Measurements from ENCODE around the gene FGF12. TPM values are rescaled to one million over a fixed set of nuclear protein-coding genes. Genes with fewer than 3 reads are reported as not detected.

The FGF12 gene
- total RNA-seq, 1 experiment from 2014 or later: 0.51 TPM

DNA sequence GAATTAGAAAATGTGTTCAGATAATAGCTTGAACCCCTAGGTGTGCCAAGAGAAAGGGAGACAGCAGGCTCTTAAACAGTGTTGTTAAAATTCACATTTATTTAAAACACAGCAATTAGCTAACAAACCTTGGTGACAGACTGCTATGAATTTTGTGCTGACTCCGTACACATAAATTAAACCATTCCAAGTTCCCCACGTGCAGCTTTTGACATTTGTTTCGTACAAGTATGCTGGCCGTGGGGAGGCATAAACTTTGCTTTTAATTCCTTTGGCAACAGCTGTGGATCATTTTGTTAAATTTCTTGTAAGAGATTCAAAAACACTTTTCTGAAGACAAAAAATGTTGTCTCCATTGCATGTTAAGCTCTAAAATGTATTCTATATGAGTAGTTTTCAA, 465.3 kb downstream of the FGF12 start:
- Histone ChIP-seq H3K27me3 (ENCODE audit: control insufficient read depth, insufficient read depth, low read length) (no peaks in the 10 kb centered on the region), H3K27ac (ENCODE audit: low read length) (no peak overlapping the region), H3K9me3 (ENCODE audit: control insufficient read depth, insufficient read depth, low read depth, low read length) (no peaks in the 10 kb centered on the region), H3K36me3 (ENCODE audit: control insufficient read depth, insufficient read depth, low read length) (no peaks in the 10 kb centered on the region), H3K4me1 (ENCODE audit: control insufficient read depth, insufficient read depth, low read length) (no peaks in the 10 kb centered on the region), H3K4me3 (ENCODE audit: low read depth in 2 of 2, low read length in 2 of 2) (no peak overlapping the region)
- POLR2A ChIA-PET: no interaction called here
- intact Hi-C loops (cut with micrococcal nuclease; ENCODE audit: unreplicated experiment): no loop called here
- CTCF ChIA-PET: no interaction called here
- BruUV-seq (replicated peaks): no TSS peak
- DNase-seq (ENCODE audit: low read depth, low spot score): no peak
- TF ChIP-seq TCF7L2 (IDR thresholded peaks at IDR 0.05; ENCODE audit: low read depth, low read length) (no peak), POLR2AphosphoS5 (IDR thresholded peaks at IDR 0.05; ENCODE audit: low read depth, low read length) (no peak), SIN3A (IDR thresholded peaks at IDR 0.05; ENCODE audit: borderline replicate concordance, insufficient read depth, low read depth, low read length) (no peak)
- TF ChIP-seq, protein P1, sequence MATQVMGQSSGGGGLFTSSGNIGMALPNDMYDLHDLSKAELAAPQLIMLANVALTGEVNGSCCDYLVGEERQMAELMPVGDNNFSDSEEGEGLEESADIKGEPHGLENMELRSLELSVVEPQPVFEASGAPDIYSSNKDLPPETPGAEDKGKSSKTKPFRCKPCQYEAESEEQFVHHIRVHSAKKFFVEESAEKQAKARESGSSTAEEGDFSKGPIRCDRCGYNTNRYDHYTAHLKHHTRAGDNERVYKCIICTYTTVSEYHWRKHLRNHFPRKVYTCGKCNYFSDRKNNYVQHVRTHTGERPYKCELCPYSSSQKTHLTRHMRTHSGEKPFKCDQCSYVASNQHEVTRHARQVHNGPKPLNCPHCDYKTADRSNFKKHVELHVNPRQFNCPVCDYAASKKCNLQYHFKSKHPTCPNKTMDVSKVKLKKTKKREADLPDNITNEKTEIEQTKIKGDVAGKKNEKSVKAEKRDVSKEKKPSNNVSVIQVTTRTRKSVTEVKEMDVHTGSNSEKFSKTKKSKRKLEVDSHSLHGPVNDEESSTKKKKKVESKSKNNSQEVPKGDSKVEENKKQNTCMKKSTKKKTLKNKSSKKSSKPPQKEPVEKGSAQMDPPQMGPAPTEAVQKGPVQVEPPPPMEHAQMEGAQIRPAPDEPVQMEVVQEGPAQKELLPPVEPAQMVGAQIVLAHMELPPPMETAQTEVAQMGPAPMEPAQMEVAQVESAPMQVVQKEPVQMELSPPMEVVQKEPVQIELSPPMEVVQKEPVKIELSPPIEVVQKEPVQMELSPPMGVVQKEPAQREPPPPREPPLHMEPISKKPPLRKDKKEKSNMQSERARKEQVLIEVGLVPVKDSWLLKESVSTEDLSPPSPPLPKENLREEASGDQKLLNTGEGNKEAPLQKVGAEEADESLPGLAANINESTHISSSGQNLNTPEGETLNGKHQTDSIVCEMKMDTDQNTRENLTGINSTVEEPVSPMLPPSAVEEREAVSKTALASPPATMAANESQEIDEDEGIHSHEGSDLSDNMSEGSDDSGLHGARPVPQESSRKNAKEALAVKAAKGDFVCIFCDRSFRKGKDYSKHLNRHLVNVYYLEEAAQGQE (IDR thresholded peaks at IDR 0.05; ENCODE audit: insufficient read depth in 1 of 2, low read depth in 2 of 2, low read length in 1 of 2): no peak
- TF ChIP-seq, protein P2, sequence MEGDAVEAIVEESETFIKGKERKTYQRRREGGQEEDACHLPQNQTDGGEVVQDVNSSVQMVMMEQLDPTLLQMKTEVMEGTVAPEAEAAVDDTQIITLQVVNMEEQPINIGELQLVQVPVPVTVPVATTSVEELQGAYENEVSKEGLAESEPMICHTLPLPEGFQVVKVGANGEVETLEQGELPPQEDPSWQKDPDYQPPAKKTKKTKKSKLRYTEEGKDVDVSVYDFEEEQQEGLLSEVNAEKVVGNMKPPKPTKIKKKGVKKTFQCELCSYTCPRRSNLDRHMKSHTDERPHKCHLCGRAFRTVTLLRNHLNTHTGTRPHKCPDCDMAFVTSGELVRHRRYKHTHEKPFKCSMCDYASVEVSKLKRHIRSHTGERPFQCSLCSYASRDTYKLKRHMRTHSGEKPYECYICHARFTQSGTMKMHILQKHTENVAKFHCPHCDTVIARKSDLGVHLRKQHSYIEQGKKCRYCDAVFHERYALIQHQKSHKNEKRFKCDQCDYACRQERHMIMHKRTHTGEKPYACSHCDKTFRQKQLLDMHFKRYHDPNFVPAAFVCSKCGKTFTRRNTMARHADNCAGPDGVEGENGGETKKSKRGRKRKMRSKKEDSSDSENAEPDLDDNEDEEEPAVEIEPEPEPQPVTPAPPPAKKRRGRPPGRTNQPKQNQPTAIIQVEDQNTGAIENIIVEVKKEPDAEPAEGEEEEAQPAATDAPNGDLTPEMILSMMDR (IDR thresholded peaks at IDR 0.05): no peak
- no peak for ATAC-seq
- in situ Hi-C loops (cut with HindIII; ENCODE audit: low pct_unique_long_range_greater_than_20kb, low sequenced_read_pairs): no loop called here

DNA sequence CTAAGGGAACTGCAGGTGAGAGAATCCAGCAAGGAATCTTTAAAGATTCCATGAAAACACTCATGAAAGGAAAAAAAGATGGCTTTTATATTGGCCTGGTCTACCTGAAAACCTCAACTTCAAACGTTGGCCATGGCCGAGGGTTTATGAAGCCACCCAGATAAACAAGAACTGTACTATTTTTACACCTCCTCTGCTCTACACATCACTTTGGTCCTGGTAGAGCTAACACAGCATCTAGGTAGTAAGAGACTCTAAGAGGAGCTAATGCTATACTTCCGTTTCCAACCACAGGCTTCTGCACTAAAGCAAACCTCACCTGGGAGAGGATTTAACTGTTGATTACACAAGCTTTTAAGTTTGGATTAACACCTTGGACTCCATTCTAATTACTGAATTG, 466.2 kb downstream of the FGF12 start:
- CTCF ChIA-PET: no interaction called here
- no peaks in the 10 kb centered on the region for H3K27me3 ChIP-seq (ENCODE audit: control insufficient read depth, insufficient read depth, low read length)
- TF ChIP-seq TCF7L2 (IDR thresholded peaks at IDR 0.05; ENCODE audit: low read depth, low read length) (no peak), POLR2AphosphoS5 (IDR thresholded peaks at IDR 0.05; ENCODE audit: low read depth, low read length) (no peak), SIN3A (IDR thresholded peaks at IDR 0.05; ENCODE audit: borderline replicate concordance, insufficient read depth, low read depth, low read length) (no peak)
- TF ChIP-seq, protein P1 (IDR thresholded peaks at IDR 0.05; ENCODE audit: insufficient read depth in 1 of 2, low read depth in 2 of 2, low read length in 1 of 2): no peak
- TF ChIP-seq, protein P2 (IDR thresholded peaks at IDR 0.05): no peak
- no peaks in the 10 kb centered on the region for H3K4me1 ChIP-seq (ENCODE audit: control insufficient read depth, insufficient read depth, low read length)
- no peak overlapping the region for H3K4me3 ChIP-seq (ENCODE audit: low read depth in 2 of 2, low read length in 2 of 2)
- intact Hi-C loops (cut with micrococcal nuclease; ENCODE audit: unreplicated experiment) (no loop called here), in situ Hi-C loops (cut with HindIII; ENCODE audit: low pct_unique_long_range_greater_than_20kb, low sequenced_read_pairs) (no loop called here)
- H3K27ac ChIP-seq (ENCODE audit: low read length): no peak overlapping the region
- ATAC-seq: no peak
- no peak for DNase-seq (ENCODE audit: low read depth, low spot score)
- POLR2A ChIA-PET: no interaction called here
- BruUV-seq (replicated peaks): no TSS peak
- no peaks in the 10 kb centered on the region for H3K36me3 ChIP-seq (ENCODE audit: control insufficient read depth, insufficient read depth, low read length)
- H3K9me3 ChIP-seq (ENCODE audit: control insufficient read depth, insufficient read depth, low read depth, low read length): no peaks in the 10 kb centered on the region

Measured in Panc1 (cell line).